Smooth muscle cell (in vitro differentiated cells): ENCODE results near the gene FGGY. TPM values are rescaled to one million over a fixed set of nuclear protein-coding genes. Genes with fewer than 3 reads are reported as not detected.
A peak's percentile ranks its signal among the peaks of the same experiment; 100 is the strongest.

ENCODE experiments used
- DNase-seq: peaks from one replicate; lab custom pipeline; 2025; ENCODE audit not compliant: unreplicated experiment; lab: John Stamatoyannopoulos, UW
- H2AFZ ChIP-seq: fragments of 200-600 bp; sonication (generic); 2 replicates; pipeline ENCODE4 v1.6.0; 2016; ENCODE audit warnings: antibody characterized with exemption, low read depth, mild to moderate bottlenecking
- H3F3A ChIP-seq: fragments of 200-600 bp; sonication (generic); 2 replicates; pipeline ENCODE4 v1.6.0; 2017; ENCODE audit warnings: antibody characterized with exemption, low read depth
- H3K27ac ChIP-seq: fragments of 200-600 bp; sonication (generic); 2 replicates; pipeline ENCODE4 v1.5.1; 2016; ENCODE audit warnings: low read depth, mild to moderate bottlenecking
- H3K27me3 ChIP-seq: fragments of 200-600 bp; sonication (generic); 2 replicates; pipeline ENCODE4 v1.6.1; 2016; ENCODE audit warnings: low read depth, mild to moderate bottlenecking
- H3K36me3 ChIP-seq: fragments of 200-600 bp; sonication (generic); 2 replicates; pipeline ENCODE4 v1.5.1; 2016; ENCODE audit warnings: low read depth
- H3K4me1 ChIP-seq: fragments of 200-600 bp; sonication (generic); 2 replicates; pipeline ENCODE4 v1.5.1; 2016; ENCODE audit warnings: low read depth
- H3K4me2 ChIP-seq: fragments of 200-600 bp; sonication (generic); 2 replicates; pipeline ENCODE4 v1.6.0; 2016; ENCODE audit warnings: mild to moderate bottlenecking
- H3K4me3 ChIP-seq: fragments of 200-600 bp; sonication (generic); 2 replicates; pipeline ENCODE4 v1.5.1; 2016; ENCODE audit warnings: mild to moderate bottlenecking
- H3K79me2 ChIP-seq: fragments of 200-600 bp; sonication (generic); 2 replicates; pipeline ENCODE4 v1.6.0; 2016; ENCODE audit warnings: low read depth, mild to moderate bottlenecking
- H3K9ac ChIP-seq: fragments of 200-600 bp; sonication (generic); 2 replicates; pipeline ENCODE4 v1.6.0; 2016; ENCODE audit warnings: low read depth
- H3K9me3 ChIP-seq: fragments of 200-600 bp; sonication (generic); replicated peaks from 2 replicates; pipeline ENCODE4 v1.5.1; 2016; ENCODE audit warnings: low read depth
- H4K20me1 ChIP-seq: fragments of 200-600 bp; sonication (generic); 2 replicates; pipeline ENCODE4 v1.6.0; 2016; ENCODE audit warnings: low read depth
- CTCF ChIP-seq: fragments of 200-600 bp; sonication (generic); IDR thresholded peaks from 2 replicates; pipeline ENCODE4 v1.5.1; 2017; ENCODE audit warnings: borderline replicate concordance, mild to moderate bottlenecking, antibody characterized with exemption; ENCODE audit not compliant: insufficient read depth, poor library complexity, severe bottlenecking
- WGBS: methylation state at CpG from one replicate; pipeline ENCODE4 v1.1.7; 2016; ENCODE audit warnings: low lambda C conversion rate; 5-methylcytosine and 5-hydroxymethylcytosine counted together
- polyA plus RNA-seq: library from polyadenylated mRNA; unstranded; fragments of >200 nt; fragmentation: Nextera tagmentation; extraction: Ambion mirVana; gene quantifications from 2 replicates; pipeline ENCODE4 v1.2.1, GENCODE V29; 2016
- total RNA-seq: library from RNA; depleted of rRNA; stranded (reverse); fragments of >200 nt; gene quantifications from 2 replicates; pipeline ENCODE4 v1.2.3, GENCODE V29; 2014

Gene FGGY
- total and polyA plus RNA-seq, 2 experiments from 2014 or later = 5.1 to 9.2 TPM

- 97% methylated on average over 7 of the region's 7 CpGs for WGBS
These were observed 200.7 kb downstream of the FGGY start for GRCh38 chr1:59497616-59498015.

GRCh38 chr1:59498640-59499039 is 201.7 kb downstream of the FGGY start:
- H3K4me3 ChIP-seq = no peak overlapping the region
- peak overlapping the region; percentile 33 for H3K4me2 ChIP-seq
- peaks cover 12% of the 10 kb centered on the region for H3K4me1 ChIP-seq
- TF ChIP-seq CTCF = no peak
- no peaks in the 10 kb centered on the region for H3K36me3 ChIP-seq
- peak overlapping the region; percentile 54 for H3K9ac ChIP-seq
- H3F3A ChIP-seq = no peaks in the 10 kb centered on the region
- H3K9me3 ChIP-seq = no peaks in the 10 kb centered on the region
- no peak for DNase-seq
- no peaks in the 10 kb centered on the region for H3K27me3 ChIP-seq
- no peaks in the 10 kb centered on the region for H4K20me1 ChIP-seq
- peak overlapping the region; percentile 85 for H3K27ac ChIP-seq
- no peak overlapping the region for H2AFZ ChIP-seq
- WGBS = 30% methylated on average over 4 of the region's 4 CpGs
- no peaks in the 10 kb centered on the region for H3K79me2 ChIP-seq

More at GRCh38 chr1:59497616-59498015, 200.7 kb downstream of the FGGY start:
- no peak overlapping the region for H3K4me3 ChIP-seq
- H3K27ac ChIP-seq = no peak overlapping the region
- no peaks in the 10 kb centered on the region for H3K79me2 ChIP-seq
- H4K20me1 ChIP-seq = no peaks in the 10 kb centered on the region
- H3K4me1 ChIP-seq = peaks cover 12% of the 10 kb centered on the region
- H3K36me3 ChIP-seq = no peaks in the 10 kb centered on the region
- no peak overlapping the region for H2AFZ ChIP-seq
- DNase-seq = no peak
- H3K4me2 ChIP-seq = no peak overlapping the region
- H3K9me3 ChIP-seq = no peaks in the 10 kb centered on the region
- no peak for TF ChIP-seq CTCF
- H3K27me3 ChIP-seq = no peaks in the 10 kb centered on the region
- H3F3A ChIP-seq = no peaks in the 10 kb centered on the region
- no peak overlapping the region for H3K9ac ChIP-seq

- peaks cover 12% of the 10 kb centered on the region for H3K4me1 ChIP-seq
- no peaks in the 10 kb centered on the region for H3K9me3 ChIP-seq
- H3K36me3 ChIP-seq = no peaks in the 10 kb centered on the region
- H3K27me3 ChIP-seq = no peaks in the 10 kb centered on the region
- no peak for DNase-seq
- peak overlapping the region; percentile 85 for H3K27ac ChIP-seq
- peak overlapping the region; percentile 12 for H3K4me3 ChIP-seq
- no peaks in the 10 kb centered on the region for H3F3A ChIP-seq
- 57% methylated on average over 5 of the region's 5 CpGs for WGBS
- H3K9ac ChIP-seq = peak overlapping the region; percentile 54
- no peak overlapping the region for H2AFZ ChIP-seq
- H4K20me1 ChIP-seq = no peaks in the 10 kb centered on the region
- peak overlapping the region; percentile 33 for H3K4me2 ChIP-seq
- TF ChIP-seq CTCF = no peak
- H3K79me2 ChIP-seq = no peaks in the 10 kb centered on the region
These were observed 202.5 kb downstream of the FGGY start for GRCh38 chr1:59499273-59499942.
